ENCODE results near the gene COX7A1. TPM values are rescaled to one million over a fixed set of nuclear protein-coding genes. Genes with fewer than 3 reads are reported as not detected.

COX7A1 gene
- total and polyA plus RNA-seq, 2 experiments from 2014 or later = 6.5 TPM; not detected in 1

GRCh38 chr19:36112678-36113077 is 39.6 kb downstream of the COX7A1 start:
- no peak overlapping the region for H3K27ac ChIP-seq
- H3K27me3 ChIP-seq = no peaks in the 10 kb centered on the region
- H3K9me3 ChIP-seq (ENCODE audit: low read depth) = no peaks in the 10 kb centered on the region
- H3K4me3 ChIP-seq = no peak overlapping the region
- no peak for TF ChIP-seq CTCF (IDR thresholded peaks at IDR 0.05; ENCODE audit: low read depth, low read length)
- H3K36me3 ChIP-seq = peaks cover 4% of the 10 kb centered on the region
- no peaks in the 10 kb centered on the region for H3K4me1 ChIP-seq (ENCODE audit: low read depth)
- no peak for DNase-seq (ENCODE audit: low read depth in 1 of 2, low spot score in 1 of 2)

GRCh38 chr19:36111200-36111539 is 41.1 kb downstream of the COX7A1 start:
- H3K27ac ChIP-seq = no peak overlapping the region
- no peak overlapping the region for H3K4me3 ChIP-seq
- TF ChIP-seq CTCF (IDR thresholded peaks at IDR 0.05; ENCODE audit: low read depth, low read length) = no peak

GRCh38 chr19:36110487-36111199 is 41.6 kb downstream of the COX7A1 start, which contains the start of gene OVOL3:
OVOL3 (plus strand) TSS chr19:36111143; CDS start chr19:36111203, 60 bp downstream.
- H3K9me3 ChIP-seq (ENCODE audit: low read depth) = no peaks in the 10 kb centered on the region
- H3K27ac ChIP-seq = no peak within 1 kb of the TSS
- no peaks in the 10 kb centered on the region for H3K4me1 ChIP-seq (ENCODE audit: low read depth)
- no peaks in the 10 kb centered on the region for H3K27me3 ChIP-seq
- peaks cover 7% of the 10 kb centered on the region for H3K36me3 ChIP-seq
- DNase-seq (ENCODE audit: low read depth in 1 of 2, low spot score in 1 of 2) = no peak
- no peak within 1 kb of the TSS for H3K4me3 ChIP-seq
- no peak for TF ChIP-seq CTCF (IDR thresholded peaks at IDR 0.05; ENCODE audit: low read depth, low read length)

More at GRCh38 chr19:36111200-36111539, 41.1 kb downstream of the COX7A1 start:
- Histone ChIP-seq H3K4me1 (ENCODE audit: low read depth) (no peaks in the 10 kb centered on the region), H3K27me3 (no peaks in the 10 kb centered on the region), H3K9me3 (ENCODE audit: low read depth) (no peaks in the 10 kb centered on the region), H3K36me3 (peaks cover 7% of the 10 kb centered on the region)
- no peak for DNase-seq (ENCODE audit: low read depth in 1 of 2, low spot score in 1 of 2)

DNA sequence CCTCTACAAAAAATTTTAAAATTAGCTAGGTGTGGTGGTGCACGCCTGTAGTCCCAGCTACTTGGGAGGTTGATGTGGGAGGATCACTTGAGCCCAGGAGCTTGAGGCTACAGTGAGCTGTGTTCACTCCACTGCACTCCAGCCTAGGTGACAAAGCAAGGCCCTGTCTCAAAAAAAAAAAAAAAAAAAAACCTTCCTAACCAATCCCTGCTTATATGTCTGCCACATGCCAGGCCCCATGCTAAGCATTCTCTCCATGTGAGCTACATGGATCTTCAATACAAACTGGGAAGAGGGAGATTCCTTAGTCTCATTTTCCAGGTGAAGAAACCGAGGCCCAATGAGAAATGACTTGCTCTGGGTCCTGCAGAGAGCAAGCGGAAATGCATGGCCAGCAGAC is 43.6 kb downstream of the COX7A1 start:
- H3K4me1 ChIP-seq (ENCODE audit: low read depth) = no peaks in the 10 kb centered on the region
- no peak for TF ChIP-seq CTCF (IDR thresholded peaks at IDR 0.05; ENCODE audit: low read depth, low read length)

GRCh38 chr19:36106991-36107390 is 45.3 kb downstream of the COX7A1 start:
- Histone ChIP-seq H3K27ac (no peak overlapping the region), H3K27me3 (no peaks in the 10 kb centered on the region), H3K4me3 (no peak overlapping the region), H3K9me3 (ENCODE audit: low read depth) (no peaks in the 10 kb centered on the region), H3K36me3 (peaks cover 3% of the 10 kb centered on the region), H3K4me1 (ENCODE audit: low read depth) (no peaks in the 10 kb centered on the region)
- no peak for TF ChIP-seq CTCF (IDR thresholded peaks at IDR 0.05; ENCODE audit: low read depth, low read length)
- DNase-seq (ENCODE audit: low read depth in 1 of 2, low spot score in 1 of 2) = no peak

More for the DNA sequence above, 43.6 kb downstream of the COX7A1 start:
- Histone ChIP-seq H3K36me3 (peaks cover 7% of the 10 kb centered on the region), H3K9me3 (ENCODE audit: low read depth) (no peaks in the 10 kb centered on the region), H3K27ac (no peak overlapping the region), H3K4me3 (no peak overlapping the region), H3K27me3 (no peaks in the 10 kb centered on the region)
- no peak for DNase-seq (ENCODE audit: low read depth in 1 of 2, low spot score in 1 of 2)
